ENCODE data around the gene ANKRD36.
"Not testable (repeated sequence)": the region's sequence is repeated elsewhere in the genome, so short reads cannot be mapped to it uniquely, and the experiment has no call there.

GRCh38 chr2:97113882-97114255, 916 bp downstream of the ANKRD36 start:
- TF ChIP-seq CTCF, POLR2A, POLR2AphosphoS5 (IDR thresholded peaks at IDR 0.05): not testable (repeated sequence)

All from transverse colon (tissue), 4 donors.